Heart left ventricle (tissue), 16 donors: ENCODE measurements around the gene ARHGAP24. TPM values are rescaled to one million over a fixed set of nuclear protein-coding genes. Genes with fewer than 3 reads are reported as not detected.

ENCODE experiments used
- ATAC-seq, 4 donors: fragments of 200-7000 bp; cut with Tn5 transposase; one replicate each; pipeline ENCODE4 v1.9.1; 2020 to 2022; ENCODE audit warnings: moderate library complexity in 4 of 4, mild to moderate bottlenecking in 3 of 4, moderate number of reproducible peaks in 1 of 4
- DNase-seq, 5 donors: peaks; one replicate each; pipeline ENCODE4 v3.0.0-alpha.2; 2020
- H3K27ac ChIP-seq, 12 donors: fragments of 200-600 bp; sonication (generic) in 4 of 12; one replicate each; pipeline versions ENCODE4 v1.5.0 to v1.8.0; 2016 to 2022; ENCODE audit warnings: mild to moderate bottlenecking in 2 of 12
- H3K27me3 ChIP-seq, 9 donors: fragments of 200-600 bp; sonication (generic) in 2 of 9; one replicate each; pipeline versions ENCODE4 v1.5.1 to v1.8.0; 2016 to 2022; ENCODE audit warnings: mild to moderate bottlenecking in 3 of 9
- H3K36me3 ChIP-seq, 9 donors: fragments of 200-600 bp; sonication (generic) in 2 of 9; one replicate each; pipeline versions ENCODE4 v1.5.0 to v1.8.0; 2018 to 2022; ENCODE audit warnings: mild to moderate bottlenecking in 2 of 9
- H3K4me1 ChIP-seq, 12 donors: fragments of 200-600 bp; sonication (generic) in 4 of 12; one replicate each; pipeline versions ENCODE4 v1.5.0 to v1.8.0; 2016 to 2022; ENCODE audit warnings: mild to moderate bottlenecking in 3 of 12
- H3K4me3 ChIP-seq, 12 donors: fragments of 200-600 bp; sonication (generic) in 4 of 12; one replicate each; pipeline versions ENCODE4 v1.5.0 to v1.8.0; 2017 to 2022; ENCODE audit warnings: mild to moderate bottlenecking in 9 of 12, moderate library complexity in 4 of 12
- H3K9me3 ChIP-seq, 12 donors: fragments of 200-600 bp; sonication (generic) in 4 of 12; one replicate each; pipeline versions ENCODE4 v1.5.0 to v1.8.0; 2016 to 2022; ENCODE audit warnings: mild to moderate bottlenecking in 1 of 12
- POLR2A ChIP-seq, 2 donors: fragments of 450-650 bp; IDR thresholded peaks; one replicate each; pipeline ENCODE4 v1.6.1; 2017; ENCODE audit warnings: antibody characterized with exemption in 2 of 2, mild to moderate bottlenecking in 2 of 2, moderate library complexity in 2 of 2
- WGBS, 4 donors: extraction: QIAGEN DNeasy Blood & Tissue Kit in 2 of 4; methylation state at CpG; one replicate each; pipeline versions ENCODE4 v1.1.5 to v1.1.7; 2013 to 2018; 5-methylcytosine and 5-hydroxymethylcytosine counted together
- intact Hi-C, 10 donors: fragments of 100-400 bp; cut with DNase I; formaldehyde crosslinking; loops; one replicate each; pipeline versions ENCODE4 v1.11.1 to v1.14.2; 2022
- microRNA counts, 2 donors: library from miRNA; unstranded; fragments of <30 nt; microRNA quantifications; one replicate each; lab custom pipeline; 2016
- microRNA-seq, 4 donors: library from miRNA; unstranded; fragments of <30 nt; microRNA quantifications; one replicate each; pipeline versions ENCODE4 to v1.2.0, GENCODE V29; 2017 to 2020
- polyA plus RNA-seq, 2 donors: library from polyadenylated mRNA; stranded (reverse); fragments of 200-250 nt; gene quantifications; one replicate each; pipeline ENCODE4 v1.2.3, GENCODE V29; 2013
- total RNA-seq, 9 donors: library from RNA; depleted of rRNA in 2 of 9; stranded (reverse); fragments of >200 nt in 2 of 9; fragmentation: NEBNext Ultra II Directional in 3 of 9; extraction: Animal tissue kit (Norgen Biotek cat#: 25700) in 3 of 9; gene quantifications; one replicate each; pipeline versions ENCODE4 v1.1.0 to v1.2.4, GENCODE V29; 2016 to 2023
- TF ChIP-seq, protein P1 (sequence below), 12 donors: fragments of 200-600 bp; sonication (generic) in 4 of 12; IDR thresholded peaks; one replicate each; pipeline versions ENCODE4 v1.5.0 to v1.8.0; 2018 to 2022; ENCODE audit warnings: antibody characterized with exemption in 12 of 12, mild to moderate bottlenecking in 5 of 12
- donor health status: ischemic (EF 13 %, LVEDD 7.1; RV severe dilation, severe dysfunction).
- donor health status: healthy with polysubstance abuse.
- donor health status: DM: no; HTN: yes; CAD: no.
- donor health status: DM: no; HTN: no; CAD: no.
- donor health status: ischemic (EF 25% LVEDD 6.9; RV normal size, moderate dysfunction).
- donor health status: ischemic (EF 25% LVEDD 5.7; RV mildly dilated, moderate dysfunction).
- donor health status: healthy.
- donor health status: DM: yes; HTN: yes; CAD: no.
- donor health status: ischemic (EF 35%, LVEDD 5.7; RV mildly dilated, moderate dysfunction).
- donor health status: nonischemic (EF 11% LVEDD 7.7; RV severe dilation, severe dysfunction).
- donor health status: DM: yes; HTN: yes; CAD: no.
- donor health status: PGD.
- donor health status: ischemic (EF 29% LVEDD 5.4; RV normal size, mild dysfunction).
- donor health status: nonischemic (EF 23%, LVEDD 6.1; RV moderate dilation, normal function).

The ARHGAP24 gene
- total and polyA plus RNA-seq, 11 donors, result 4.5 to 36.9 (median 18.9) TPM

DNA sequence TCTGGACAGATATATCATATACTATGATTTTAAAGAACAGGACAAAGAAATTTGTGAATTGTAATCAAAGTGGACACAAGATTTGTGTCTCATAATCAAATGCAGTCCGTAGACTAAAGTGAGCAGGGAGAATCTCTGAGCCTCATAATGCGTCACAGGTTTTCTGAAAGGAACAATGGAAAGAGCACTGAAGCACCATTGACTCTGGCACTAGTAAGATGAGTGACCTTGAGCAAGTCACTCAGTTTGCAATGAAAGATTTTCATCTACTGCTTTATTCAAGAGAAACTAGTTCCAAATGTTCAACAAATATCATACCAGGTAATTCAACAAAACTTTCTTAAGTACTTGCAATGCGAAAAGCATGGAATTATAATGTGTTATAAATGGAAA is 569.6 kb downstream of the ARHGAP24 start:
- Histone ChIP-seq H3K36me3 (no peaks in the 10 kb centered on the region), H3K27ac (no peak overlapping the region), H3K9me3 (peaks cover 0 to 5% (median 0%) of the 10 kb centered on the region in 12 donors), H3K27me3 (no peaks in the 10 kb centered on the region), H3K4me1 (peaks cover 0 to 9% (median 0%) of the 10 kb centered on the region in 12 donors), H3K4me3 (no peak overlapping the region)
- DNase-seq (no peak), ATAC-seq (no peak)
- 52 to 86% (median 66%) methylated on average over 3 of the region's 3 CpGs for WGBS, 4 donors
- TF ChIP-seq, protein P1, sequence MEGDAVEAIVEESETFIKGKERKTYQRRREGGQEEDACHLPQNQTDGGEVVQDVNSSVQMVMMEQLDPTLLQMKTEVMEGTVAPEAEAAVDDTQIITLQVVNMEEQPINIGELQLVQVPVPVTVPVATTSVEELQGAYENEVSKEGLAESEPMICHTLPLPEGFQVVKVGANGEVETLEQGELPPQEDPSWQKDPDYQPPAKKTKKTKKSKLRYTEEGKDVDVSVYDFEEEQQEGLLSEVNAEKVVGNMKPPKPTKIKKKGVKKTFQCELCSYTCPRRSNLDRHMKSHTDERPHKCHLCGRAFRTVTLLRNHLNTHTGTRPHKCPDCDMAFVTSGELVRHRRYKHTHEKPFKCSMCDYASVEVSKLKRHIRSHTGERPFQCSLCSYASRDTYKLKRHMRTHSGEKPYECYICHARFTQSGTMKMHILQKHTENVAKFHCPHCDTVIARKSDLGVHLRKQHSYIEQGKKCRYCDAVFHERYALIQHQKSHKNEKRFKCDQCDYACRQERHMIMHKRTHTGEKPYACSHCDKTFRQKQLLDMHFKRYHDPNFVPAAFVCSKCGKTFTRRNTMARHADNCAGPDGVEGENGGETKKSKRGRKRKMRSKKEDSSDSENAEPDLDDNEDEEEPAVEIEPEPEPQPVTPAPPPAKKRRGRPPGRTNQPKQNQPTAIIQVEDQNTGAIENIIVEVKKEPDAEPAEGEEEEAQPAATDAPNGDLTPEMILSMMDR (IDR thresholded peaks at IDR 0.05), result no peak
- no peak for TF ChIP-seq POLR2A (IDR thresholded peaks at IDR 0.05)
- intact Hi-C loops, result loop anchor here (2.0 to 10.0 kb wide), 15 partner anchors 70 to 962 kb away; no protein-coding TSS in a partner anchor

DNA sequence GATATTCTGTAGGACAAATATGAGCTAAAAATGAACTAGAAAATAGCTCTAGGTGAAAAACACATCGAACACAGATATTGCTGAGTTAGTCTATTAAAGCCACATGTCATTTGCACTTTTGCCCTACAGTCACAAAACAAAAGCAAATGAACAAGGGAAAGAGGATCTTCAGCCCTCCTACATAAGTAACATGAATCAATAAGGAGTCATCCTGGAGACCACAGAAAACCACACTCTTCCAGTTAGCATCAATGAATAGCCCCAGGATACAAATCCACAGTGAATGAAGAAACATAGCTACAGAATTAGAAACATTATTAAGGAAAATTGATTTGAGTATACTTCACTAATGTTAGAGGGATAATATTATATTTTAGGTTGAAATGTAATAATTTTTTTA is 573.5 kb downstream of the ARHGAP24 start:
- no peak for ATAC-seq
- no peaks in the 10 kb centered on the region for H3K27me3 ChIP-seq
- 90 to 91% (median 90%) methylated on average over 1 of the region's 1 CpG for WGBS, 4 donors
- intact Hi-C loops, result loop anchor here in 8 of 10 donors (5.0 to 10.0 kb wide), 7 partner anchors 71 to 964 kb away; no protein-coding TSS in a partner anchor
- no peak overlapping the region for H3K4me3 ChIP-seq
- H3K36me3 ChIP-seq, result no peaks in the 10 kb centered on the region
- TF ChIP-seq, protein P1 (IDR thresholded peaks at IDR 0.05), result no peak
- TF ChIP-seq POLR2A (IDR thresholded peaks at IDR 0.05), result no peak
- H3K4me1 ChIP-seq, result peaks cover 0 to 8% (median 0%) of the 10 kb centered on the region in 12 donors
- H3K27ac ChIP-seq, result no peak overlapping the region
- DNase-seq, result no peak
- no peaks in the 10 kb centered on the region for H3K9me3 ChIP-seq

DNA sequence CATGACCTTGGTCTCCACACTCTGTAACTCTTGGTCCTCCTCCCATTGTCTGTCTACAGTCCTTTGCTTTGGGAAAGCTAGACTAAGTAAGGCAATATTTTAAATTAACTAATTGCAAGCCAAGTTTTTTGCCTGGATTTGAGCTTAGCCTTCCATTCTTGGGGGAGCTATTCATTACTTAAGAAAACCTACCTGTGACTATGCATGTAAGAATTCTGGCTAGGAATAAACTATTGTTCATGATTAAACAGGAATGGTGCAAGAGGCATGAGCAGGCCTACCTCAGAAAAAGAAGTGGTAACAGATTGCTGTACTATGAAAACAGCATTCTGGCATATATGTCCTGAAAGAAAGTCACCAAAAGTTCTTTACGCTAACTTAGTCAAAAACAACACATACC is 575.5 kb downstream of the ARHGAP24 start:
- no peak overlapping the region for H3K4me3 ChIP-seq
- no peak overlapping the region for H3K27ac ChIP-seq
- no peaks in the 10 kb centered on the region for H3K4me1 ChIP-seq
- H3K27me3 ChIP-seq, result no peaks in the 10 kb centered on the region
- DNase-seq (no peak), ATAC-seq (no peak)
- intact Hi-C loops, result no loop called here
- no peaks in the 10 kb centered on the region for H3K9me3 ChIP-seq
- no peaks in the 10 kb centered on the region for H3K36me3 ChIP-seq
- TF ChIP-seq POLR2A (IDR thresholded peaks at IDR 0.05), result no peak
- TF ChIP-seq, protein P1 (IDR thresholded peaks at IDR 0.05), result no peak
- WGBS, 4 donors, result 95 to 100% (median 97%) methylated on average over 1 of the region's 1 CpG

MicroRNA genes within 50 kb of the gene (microRNA counts, 767-probe panel; counts per million panel counts)
- microRNA hsa-miR-4451 (lab: Ali Mortazavi, UCI), result 71.6 to 573 counts per million in 2 donors

Small RNA genes within 50 kb of the gene (microRNA-seq; reads per million reads assigned to microRNA genes)
- gene MIR4451, result 0 reads per million in 4 donors
